ENCODE data around the gene PRADC1.
"Not testable (repeated sequence)": the region's sequence is repeated elsewhere in the genome, so short reads cannot be mapped to it uniquely, and the experiment has no call there.

Gene PRADC1

GRCh38 chr2:73202156-73203054, 30.6 kb downstream of the PRADC1 start, which contains the start of gene NOTO:
NOTO (plus strand) TSS chr2:73202574; CDS start chr2:73202667, 93 bp downstream.
- peak; percentile 60 for DNase-seq (ENCODE audit: low spot score)

DNA sequence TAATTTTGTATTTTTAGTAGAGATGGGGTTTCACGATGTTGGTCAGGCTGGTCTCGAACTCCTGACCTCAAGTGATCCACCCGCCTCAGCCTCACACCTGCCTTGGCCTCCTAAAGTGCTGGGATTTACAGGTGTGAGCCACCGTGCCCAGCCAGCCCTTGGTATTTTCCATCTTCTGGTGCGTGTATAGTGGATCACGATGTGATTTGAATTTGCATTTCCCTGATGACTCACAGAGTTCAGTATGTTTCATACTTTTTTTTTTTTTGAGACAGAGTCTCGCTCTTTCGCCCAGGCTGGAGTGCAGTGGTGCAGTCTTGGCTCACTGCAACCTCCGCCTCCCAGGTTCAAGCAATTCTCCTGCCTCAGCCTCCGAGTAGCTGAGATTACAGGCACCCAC, 32.8 kb downstream of the PRADC1 start:
- not testable (repeated sequence) for DNase-seq (ENCODE audit: low spot score)

DNA sequence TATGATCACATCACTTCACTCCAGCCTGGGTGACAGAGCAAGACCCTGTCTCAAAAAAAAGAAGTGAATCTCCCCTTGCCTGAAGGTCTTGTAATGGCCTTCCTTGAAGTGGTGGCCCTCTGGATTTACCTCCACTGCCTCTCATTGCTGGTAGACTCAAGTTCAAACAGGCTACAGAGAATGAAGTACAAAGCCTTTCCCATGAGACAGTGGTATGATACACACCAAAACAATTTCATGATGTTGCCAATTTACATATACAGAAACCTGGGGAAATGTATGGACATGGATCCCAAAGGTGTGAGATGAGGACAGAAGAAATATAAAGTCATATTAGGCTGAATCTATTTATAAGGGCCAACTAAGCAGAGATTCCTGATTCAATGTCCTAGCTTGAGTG, 35.5 kb downstream of the PRADC1 start:
- DNase-seq (ENCODE audit: low spot score), result no peak

- DNase-seq (ENCODE audit: low spot score), result no peak
Observed at GRCh38 chr2:73187549-73187948, 45.5 kb downstream of the PRADC1 start.

- no peak for DNase-seq (ENCODE audit: low spot score)
Observed at GRCh38 chr2:73185965-73186364, 47.1 kb downstream of the PRADC1 start.
